GM18517 (cell line): ENCODE measurements around the gene NGEF.
"Not testable (repeated sequence)": the region's sequence is repeated elsewhere in the genome, so short reads cannot be mapped to it uniquely, and the experiment has no call there.

Experiments
- ATAC-seq: cut with Tn5 transposase; IDR thresholded peaks from one replicate; pipeline ENCODE4 v1.9.1; 2021; ENCODE audit warnings: mild to moderate bottlenecking, moderate library complexity; ENCODE audit not compliant: unreplicated experiment

NGEF gene

GRCh38 chr2:233023007-233023760, 10.1 kb upstream of the NGEF start:
- no peak for ATAC-seq

- no peak for ATAC-seq
These were observed 9.5 kb upstream of the NGEF start for GRCh38 chr2:233022561-233022960.

GRCh38 chr2:233021771-233022170, 8.7 kb upstream of the NGEF start:
- ATAC-seq, result no peak

GRCh38 chr2:233020454-233020853, 7.4 kb upstream of the NGEF start:
- ATAC-seq, result no peak

GRCh38 chr2:233019610-233020009, 6.6 kb upstream of the NGEF start:
- ATAC-seq, result not testable (repeated sequence)

- ATAC-seq, result no peak
These were observed 4.9 kb upstream of the NGEF start for GRCh38 chr2:233017947-233018346.

GRCh38 chr2:233015019-233015645, 2.1 kb upstream of the NGEF start:
- ATAC-seq, result no peak

- ATAC-seq, result no peak
These were observed 594 bp upstream of the NGEF start for GRCh38 chr2:233013650-233014049.

- ATAC-seq, result no peak
These were observed 620 bp downstream of the NGEF start for GRCh38 chr2:233012301-233012971.

- ATAC-seq, result no peak
These were observed 1.3 kb downstream of the NGEF start for GRCh38 chr2:233011702-233012131.

GRCh38 chr2:233011268-233011650, 1.8 kb downstream of the NGEF start:
- no peak for ATAC-seq

- no peak for ATAC-seq
These were observed 2.3 kb downstream of the NGEF start for GRCh38 chr2:233010569-233011267.

- no peak for ATAC-seq
These were observed 3.4 kb downstream of the NGEF start for GRCh38 chr2:233009661-233010060.

GRCh38 chr2:233007739-233008138, 5.3 kb downstream of the NGEF start:
- no peak for ATAC-seq

GRCh38 chr2:233007270-233007669, 5.8 kb downstream of the NGEF start:
- no peak for ATAC-seq

- no peak for ATAC-seq
These were observed 6.4 kb downstream of the NGEF start for GRCh38 chr2:233006648-233007047.

GRCh38 chr2:233005096-233005495, 8.0 kb downstream of the NGEF start:
- ATAC-seq, result no peak

- ATAC-seq, result no peak
These were observed 9.1 kb downstream of the NGEF start for GRCh38 chr2:233003658-233004555.

- no peak for ATAC-seq
These were observed 10.0 kb downstream of the NGEF start for GRCh38 chr2:233002829-233003657.
